Natural killer cell treated with Interleukin-12 subunit alpha and Interleukin-12 subunit beta and Interleukin-15 and Interleukin-18, amount 100 ng/mL, for 72 hours (primary cell): ENCODE results near the gene PDE6B. TPM values are rescaled to one million over a fixed set of nuclear protein-coding genes. Genes with fewer than 3 reads are reported as not detected.

Experiments
- ATAC-seq, 2 donors: fragments of 150-1000 bp; cut with Tn5 transposase in 1 of 2; sonication (Bioruptor Pico), chemical (Tn5 transposase) in 1 of 2; 2 replicates each; pipeline ENCODE4 v1.10.0; 2021
- DNase-seq: peaks from one replicate; pipeline ENCODE4 v3.0.0; 2022; ENCODE audit warnings: low spot score
- H3K27ac Mint-ChIP-seq, 2 donors: 1 replicate in 1 of 2; 2 replicates in 1 of 2; pipeline ENCODE4 v1.8.0; 2022; ENCODE audit warnings: mixed read lengths in 2 of 2, mild to moderate bottlenecking in 1 of 2, moderate library complexity in 1 of 2
- H3K27me3 Mint-ChIP-seq, 2 donors: 1 replicate in 1 of 2; 2 replicates in 1 of 2; pipeline ENCODE4 v1.8.0; 2022; ENCODE audit warnings: mixed read lengths in 2 of 2
- H3K36me3 Mint-ChIP-seq: one replicate; pipeline ENCODE4 v1.8.0; 2022; ENCODE audit warnings: mixed read lengths
- H3K4me1 Mint-ChIP-seq, 2 donors: 1 replicate in 1 of 2; 2 replicates in 1 of 2; pipeline ENCODE4 v1.8.0; 2022; ENCODE audit warnings: low read depth in 2 of 2, mixed read lengths in 2 of 2, mild to moderate bottlenecking in 1 of 2
- H3K4me3 Mint-ChIP-seq: one replicate; pipeline ENCODE4 v1.8.0; 2022; ENCODE audit warnings: mixed read lengths
- H3K9me3 Mint-ChIP-seq: 2 replicates; pipeline ENCODE4 v1.8.0; 2022; ENCODE audit warnings: mixed read lengths
- total RNA-seq, 2 donors: library from RNA; stranded (reverse); gene quantifications; one replicate each; pipeline ENCODE4 v1.2.3, GENCODE V29; 2022

PDE6B gene
- total RNA-seq, 2 donors from 2014 or later, result 14.1 to 14.8 TPM

DNA sequence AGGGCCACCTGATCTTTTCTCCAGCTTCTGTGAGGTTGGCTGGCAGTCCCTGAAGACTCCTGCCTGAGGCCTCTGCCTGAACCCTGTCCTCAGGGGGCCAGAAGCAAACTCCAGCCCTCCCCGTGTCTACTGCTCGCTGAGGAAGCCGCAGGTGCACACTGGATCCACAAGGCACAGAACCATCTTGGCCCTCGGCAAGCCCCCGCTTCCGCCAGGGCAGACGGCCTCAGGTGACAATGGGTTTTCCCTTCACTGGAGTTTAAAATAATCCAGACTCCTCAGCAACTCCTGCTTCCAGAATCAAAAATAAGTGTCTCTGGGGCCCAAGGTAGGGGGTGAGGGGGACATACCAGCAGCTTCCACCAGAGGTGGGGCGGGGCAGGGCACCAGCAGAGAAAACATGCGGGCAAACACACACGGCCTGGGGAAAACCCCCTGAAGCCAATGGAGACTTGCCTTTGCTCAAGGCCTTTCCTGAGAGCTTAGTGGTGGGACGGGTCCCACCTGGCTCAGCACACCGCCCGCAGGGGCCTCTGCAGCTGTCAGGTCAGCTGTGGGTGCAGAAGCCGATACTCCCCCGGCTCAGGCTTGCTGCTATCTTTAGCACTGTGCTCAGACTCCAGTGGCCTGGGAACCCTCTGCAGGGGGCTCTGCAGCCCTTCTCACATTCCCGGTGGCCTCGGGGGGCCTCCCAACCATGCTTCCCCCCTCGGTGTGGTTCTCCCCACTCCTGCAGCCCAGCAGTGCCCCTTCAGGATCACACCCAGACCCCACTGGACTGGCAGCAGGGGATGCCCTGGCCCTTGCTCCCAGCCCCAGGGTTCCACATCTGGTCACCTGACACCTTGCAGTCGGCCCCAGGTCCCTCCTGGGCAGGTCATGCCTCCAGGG is 50.9 kb downstream of the PDE6B start:
- H3K27ac Mint-ChIP-seq, result peak overlapping the region in 1 of 2 donors; percentile 69
- peaks cover 5% of the 10 kb centered on the region for H3K36me3 Mint-ChIP-seq
- H3K4me3 Mint-ChIP-seq, result peak overlapping the region; percentile 68
- H3K9me3 Mint-ChIP-seq, result no peaks in the 10 kb centered on the region
- DNase-seq (no peak), ATAC-seq (no peak)
- peaks cover 7 to 21% of the 10 kb centered on the region in 2 donors for H3K4me1 Mint-ChIP-seq
- H3K27me3 Mint-ChIP-seq, result no peaks in the 10 kb centered on the region

- ATAC-seq, result no peak
- no peak for DNase-seq
- peaks cover 5% of the 10 kb centered on the region for H3K36me3 Mint-ChIP-seq
- no peaks in the 10 kb centered on the region for H3K27me3 Mint-ChIP-seq
- H3K4me3 Mint-ChIP-seq, result no peak overlapping the region
- H3K9me3 Mint-ChIP-seq, result no peaks in the 10 kb centered on the region
- peaks cover 7 to 21% of the 10 kb centered on the region in 2 donors for H3K4me1 Mint-ChIP-seq
- no peak overlapping the region for H3K27ac Mint-ChIP-seq
These were observed 51.5 kb downstream of the PDE6B start for GRCh38 chr4:676871-677235.

DNA sequence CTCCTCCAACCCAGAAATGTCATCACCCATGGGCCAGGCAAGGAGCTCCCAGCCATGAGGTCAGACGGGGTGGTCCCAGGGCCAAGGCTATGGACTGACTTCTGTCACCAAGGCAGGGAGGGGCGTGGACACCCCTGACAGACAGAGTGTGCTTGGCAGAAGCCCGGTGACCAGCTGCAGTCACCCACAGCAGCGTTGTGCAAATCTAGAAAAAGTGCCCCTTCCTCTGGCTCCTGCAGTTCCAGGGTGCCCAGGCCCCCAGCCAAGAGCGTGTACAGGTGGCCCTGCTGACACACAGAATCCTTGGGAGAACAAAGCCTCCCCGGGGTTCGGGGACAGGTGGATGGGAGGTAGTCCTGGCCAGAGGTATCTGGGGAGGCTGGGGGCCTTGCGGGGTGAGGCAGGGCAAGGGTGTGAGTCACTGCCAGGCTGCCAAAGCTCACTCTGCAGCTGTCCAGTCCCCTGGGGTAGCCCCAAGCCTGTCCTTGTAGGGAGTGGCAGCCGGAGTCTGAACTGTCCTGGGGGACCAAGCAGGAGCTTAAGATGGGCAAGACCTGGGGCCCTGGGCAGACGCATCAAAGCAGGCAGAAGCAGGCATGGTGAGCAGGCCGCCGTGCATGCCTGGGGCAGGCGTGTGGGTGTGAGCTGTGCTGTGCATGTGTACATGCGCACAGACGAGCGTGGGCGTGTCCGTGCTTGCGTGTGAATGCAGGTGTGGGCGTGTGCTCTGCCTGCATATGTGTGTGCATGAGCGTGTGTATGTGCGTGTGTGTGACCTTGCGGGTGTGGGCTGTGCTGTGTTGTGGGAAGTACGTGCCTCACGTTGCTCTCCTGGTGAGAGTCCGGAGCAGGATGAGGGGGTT is 52.3 kb downstream of the PDE6B start:
- no peaks in the 10 kb centered on the region for H3K27me3 Mint-ChIP-seq
- peaks cover 5% of the 10 kb centered on the region for H3K36me3 Mint-ChIP-seq
- ATAC-seq (no peak), DNase-seq (no peak)
- H3K4me3 Mint-ChIP-seq, result no peak overlapping the region
- H3K4me1 Mint-ChIP-seq, result peaks cover 7 to 21% of the 10 kb centered on the region in 2 donors
- peak overlapping the region in 1 of 2 donors; percentile 39 for H3K27ac Mint-ChIP-seq
- no peaks in the 10 kb centered on the region for H3K9me3 Mint-ChIP-seq

DNA sequence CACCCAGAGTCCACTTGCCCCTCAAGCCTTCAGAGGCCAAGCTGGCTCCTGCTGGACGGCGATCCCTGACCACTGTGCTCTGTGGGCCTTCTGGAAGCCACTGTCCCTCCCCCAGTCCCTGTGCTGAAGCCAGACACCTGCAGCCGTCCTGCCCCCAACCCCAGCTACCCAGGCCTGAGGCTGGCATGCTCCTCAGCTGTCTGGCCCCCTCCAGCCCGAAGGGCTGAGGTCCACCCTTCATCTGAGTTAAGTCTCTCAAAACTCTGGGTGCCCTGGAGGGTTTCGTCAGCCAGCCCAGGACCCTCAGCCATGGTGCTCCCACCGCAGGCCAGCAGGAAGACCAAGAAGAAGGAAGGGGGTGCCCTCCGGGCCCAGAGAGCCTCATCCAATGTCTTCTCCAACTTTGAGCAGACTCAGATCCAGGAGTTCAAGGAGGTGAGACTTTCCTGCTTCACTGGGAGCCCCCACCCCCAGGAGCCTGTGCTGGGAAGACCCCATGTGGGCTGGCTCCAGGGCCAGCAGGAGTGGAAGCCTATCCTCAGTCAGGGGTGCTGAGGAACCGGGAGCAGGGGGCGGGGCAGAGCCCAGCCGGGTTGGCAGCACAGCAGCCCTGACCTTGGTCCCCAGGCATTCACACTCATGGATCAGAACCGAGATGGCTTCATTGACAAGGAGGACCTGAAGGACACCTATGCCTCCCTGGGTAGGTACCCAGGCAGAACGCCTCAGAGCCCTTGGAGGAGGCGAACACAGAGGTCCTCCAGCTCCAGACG is 53.1 kb downstream of the PDE6B start:
- ATAC-seq (no peak), DNase-seq (no peak)
- Mint-ChIP-seq H3K27me3 (no peaks in the 10 kb centered on the region), H3K4me3 (no peak overlapping the region), H3K36me3 (no peaks in the 10 kb centered on the region), H3K9me3 (no peaks in the 10 kb centered on the region), H3K4me1 (peaks cover under 1 to 20% of the 10 kb centered on the region in 2 donors), H3K27ac (peak overlapping the region in 1 of 2 donors; percentile 39)

- Mint-ChIP-seq H3K36me3 (no peaks in the 10 kb centered on the region), H3K4me1 (peaks cover 0 to 19% of the 10 kb centered on the region in 2 donors), H3K4me3 (no peak overlapping the region), H3K27ac (no peak overlapping the region), H3K9me3 (no peaks in the 10 kb centered on the region), H3K27me3 (no peaks in the 10 kb centered on the region)
- ATAC-seq (no peak), DNase-seq (no peak)
These were observed 53.7 kb downstream of the PDE6B start for GRCh38 chr4:679104-679481.

GRCh38 chr4:679629-680028 is 54.3 kb downstream of the PDE6B start:
- ATAC-seq (no peak), DNase-seq (no peak)
- Mint-ChIP-seq H3K27ac (peak overlapping the region in 1 of 2 donors; percentile 88), H3K4me1 (peaks cover 0 to 18% of the 10 kb centered on the region in 2 donors), H3K9me3 (no peaks in the 10 kb centered on the region), H3K27me3 (no peaks in the 10 kb centered on the region), H3K36me3 (no peaks in the 10 kb centered on the region), H3K4me3 (no peak overlapping the region)

DNA sequence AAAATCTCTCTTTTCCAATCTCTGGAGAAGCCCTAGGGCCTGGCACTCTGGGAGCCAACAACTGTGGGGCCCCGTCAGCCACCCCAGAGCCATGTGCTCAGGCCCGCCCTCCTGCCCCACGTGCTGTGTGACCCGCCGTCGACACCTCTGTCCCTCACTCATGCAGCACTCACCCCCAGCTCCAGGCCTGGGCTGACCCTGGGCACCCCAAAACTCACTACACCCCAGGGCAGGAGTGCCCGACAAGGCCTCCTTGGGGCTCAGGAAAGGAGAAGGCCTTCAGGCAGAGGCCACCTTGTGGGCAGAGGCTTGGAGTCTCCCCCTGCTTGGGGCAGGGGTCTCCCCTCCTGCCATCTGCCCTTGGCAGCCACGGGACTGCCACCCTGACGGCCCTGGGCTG is 54.7 kb downstream of the PDE6B start:
- Mint-ChIP-seq H3K4me3 (peak overlapping the region; percentile 76), H3K36me3 (no peaks in the 10 kb centered on the region), H3K4me1 (peaks cover 2 to 20% of the 10 kb centered on the region in 2 donors), H3K27ac (peak overlapping the region; percentile 87 to 88), H3K9me3 (no peaks in the 10 kb centered on the region), H3K27me3 (no peaks in the 10 kb centered on the region)
- ATAC-seq (no peak), DNase-seq (no peak)

- H3K4me3 Mint-ChIP-seq, result peak overlapping the region; percentile 76
- no peaks in the 10 kb centered on the region for H3K36me3 Mint-ChIP-seq
- H3K27me3 Mint-ChIP-seq, result no peaks in the 10 kb centered on the region
- peak; percentile 77 for DNase-seq
- peak; percentile 71 to 76 for ATAC-seq
- H3K27ac Mint-ChIP-seq, result peak overlapping the region; percentile 87 to 88
- no peaks in the 10 kb centered on the region for H3K9me3 Mint-ChIP-seq
- H3K4me1 Mint-ChIP-seq, result peaks cover 5 to 22% of the 10 kb centered on the region in 2 donors
These were observed 55.2 kb downstream of the PDE6B start for GRCh38 chr4:680551-680927.

DNA sequence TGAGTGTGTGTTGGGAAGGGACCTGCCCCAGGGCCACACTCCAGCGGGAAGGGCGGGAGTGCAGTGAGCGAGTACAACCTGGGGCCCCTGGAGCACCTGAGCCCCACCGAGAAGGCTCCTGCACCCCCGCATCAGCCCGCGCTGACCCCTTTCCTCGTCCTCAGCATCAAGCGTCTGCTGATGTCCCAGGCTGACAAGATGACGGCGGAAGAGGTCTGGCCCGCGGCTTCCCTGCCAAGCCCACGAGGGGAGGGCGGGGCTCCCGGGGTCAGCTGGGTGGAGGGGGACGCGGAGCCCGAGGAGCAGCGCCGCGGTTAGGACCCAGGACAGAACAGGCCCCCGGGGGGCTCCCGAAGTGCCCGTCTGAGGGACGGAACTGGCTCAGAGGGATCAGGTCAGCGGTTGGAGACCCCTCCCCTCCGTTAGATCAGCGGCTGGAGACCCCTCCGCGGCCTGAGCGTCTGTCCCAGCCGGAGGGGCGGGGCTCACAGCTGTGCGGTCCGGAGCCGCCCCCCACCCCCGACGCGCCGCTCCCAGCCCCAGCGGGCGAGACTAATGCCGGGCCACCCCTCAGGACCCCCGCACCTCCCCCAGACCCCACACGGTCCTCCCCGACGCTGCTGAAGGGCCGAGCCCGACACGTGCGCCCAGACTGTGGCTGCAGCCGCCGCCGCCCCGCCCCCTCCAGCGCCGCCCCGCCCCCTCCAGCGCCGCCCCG is 55.7 kb downstream of the PDE6B start:
- H3K9me3 Mint-ChIP-seq, result no peaks in the 10 kb centered on the region
- peak overlapping the region; percentile 76 for H3K4me3 Mint-ChIP-seq
- H3K27me3 Mint-ChIP-seq, result no peaks in the 10 kb centered on the region
- peak overlapping the region; percentile 87 to 88 for H3K27ac Mint-ChIP-seq
- DNase-seq (peak; percentile 91), ATAC-seq (peak; percentile 86 to 90)
- H3K4me1 Mint-ChIP-seq, result peaks cover 5 to 22% of the 10 kb centered on the region in 2 donors
- H3K36me3 Mint-ChIP-seq, result no peaks in the 10 kb centered on the region

- Mint-ChIP-seq H3K9me3 (no peaks in the 10 kb centered on the region), H3K4me1 (peaks cover 5 to 22% of the 10 kb centered on the region in 2 donors), H3K27ac (no peak overlapping the region), H3K27me3 (no peaks in the 10 kb centered on the region), H3K36me3 (no peaks in the 10 kb centered on the region), H3K4me3 (no peak overlapping the region)
- ATAC-seq (peak; percentile 1 to 8), DNase-seq (no peak)
These were observed 56.5 kb downstream of the PDE6B start for GRCh38 chr4:681736-682451.

DNA sequence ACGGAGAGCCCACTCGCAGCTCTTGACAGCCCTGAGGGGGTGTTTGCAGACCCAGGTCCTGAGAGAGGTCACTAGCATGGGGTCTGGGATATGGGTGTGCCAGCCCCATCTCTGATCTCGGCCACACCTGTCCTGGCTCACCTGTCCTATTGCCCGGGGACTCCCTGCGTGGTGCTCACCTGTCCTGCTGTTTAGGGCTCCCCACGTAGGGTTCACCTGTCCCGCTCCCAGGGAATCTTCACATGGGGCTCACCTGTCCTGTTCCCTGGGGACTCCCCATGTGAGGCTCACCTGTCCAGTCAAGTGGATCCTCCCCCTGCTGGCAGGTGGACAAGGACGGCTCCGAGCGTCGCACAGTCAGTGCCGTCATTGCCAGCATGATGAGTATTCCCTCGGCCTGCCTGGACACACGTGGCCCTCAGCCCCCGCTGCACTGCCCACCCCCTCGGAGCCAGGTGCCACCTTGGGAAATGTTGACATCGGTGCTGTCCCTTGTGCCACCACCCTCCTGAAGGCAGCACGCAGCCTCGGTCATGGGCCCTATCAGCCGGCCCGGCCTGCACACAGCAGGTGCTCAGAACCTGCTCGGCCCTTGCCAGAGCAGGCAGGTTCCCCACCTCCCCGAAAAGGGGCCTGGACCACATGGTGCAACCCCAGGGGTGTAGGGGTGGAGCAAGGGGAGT is 57.3 kb downstream of the PDE6B start:
- Mint-ChIP-seq H3K4me3 (peak overlapping the region; percentile 25), H3K27ac (no peak overlapping the region), H3K9me3 (no peaks in the 10 kb centered on the region), H3K4me1 (peaks cover 5 to 23% of the 10 kb centered on the region in 2 donors), H3K36me3 (no peaks in the 10 kb centered on the region), H3K27me3 (no peaks in the 10 kb centered on the region)
- no peak for DNase-seq
- ATAC-seq, result no peak

GRCh38 chr4:683247-683897 is 58.0 kb downstream of the PDE6B start:
- DNase-seq, result no peak
- peaks cover 5 to 28% of the 10 kb centered on the region in 2 donors for H3K4me1 Mint-ChIP-seq
- H3K36me3 Mint-ChIP-seq, result no peaks in the 10 kb centered on the region
- no peak for ATAC-seq
- H3K27ac Mint-ChIP-seq, result no peak overlapping the region
- H3K9me3 Mint-ChIP-seq, result no peaks in the 10 kb centered on the region
- H3K4me3 Mint-ChIP-seq, result no peak overlapping the region
- H3K27me3 Mint-ChIP-seq, result no peaks in the 10 kb centered on the region
